IPS-NIHi11 (cell line): ENCODE results near the gene RAB40AL.

Source experiments
- DNase-seq: peaks from one replicate; pipeline ENCODE4 v3.0.0; 2012; ENCODE audit warnings: mixed read lengths, low spot score

Gene RAB40AL

DNA sequence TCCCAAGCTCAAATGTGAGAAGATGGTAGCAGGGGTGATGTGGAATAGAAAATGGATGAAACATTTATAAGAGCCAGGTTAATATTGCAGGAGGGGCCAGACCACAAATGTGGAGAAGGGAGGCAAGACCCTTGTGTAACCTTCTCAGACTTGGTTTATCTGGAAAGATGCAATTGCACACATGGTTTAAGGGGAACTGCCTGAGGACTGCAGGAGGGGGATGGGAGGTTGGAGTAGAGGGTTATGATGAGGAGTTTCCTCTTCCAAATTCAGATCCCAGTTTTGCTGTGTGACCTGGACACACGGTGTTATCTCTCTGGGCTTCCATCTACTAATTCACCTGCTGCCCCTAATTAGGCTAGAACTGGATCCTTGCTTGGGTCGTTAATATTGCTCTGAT, 46.1 kb downstream of the RAB40AL start:
- no peak for DNase-seq

DNA sequence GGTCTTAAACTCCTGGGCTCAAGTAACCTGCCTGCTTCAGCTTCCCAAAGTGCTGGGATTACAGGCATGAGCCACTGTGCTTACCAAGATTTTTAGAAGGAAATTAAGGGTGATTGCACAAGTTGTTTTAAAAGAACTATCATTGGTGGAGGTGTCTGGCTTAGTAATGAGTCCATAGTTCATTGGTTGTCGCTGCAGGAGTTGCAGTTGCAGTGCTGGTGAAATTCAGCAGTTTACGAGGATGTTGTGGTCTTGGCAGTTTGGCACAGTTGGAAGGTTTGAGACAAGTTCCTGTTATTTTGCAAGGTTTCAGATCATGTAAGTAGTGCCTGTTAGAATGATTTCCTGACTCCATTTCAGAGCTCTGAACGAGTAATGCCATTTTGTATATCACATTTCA, 48.1 kb downstream of the RAB40AL start:
- DNase-seq: no peak
